ENCODE results near the gene NOVA2.

The NOVA2 gene

DNA sequence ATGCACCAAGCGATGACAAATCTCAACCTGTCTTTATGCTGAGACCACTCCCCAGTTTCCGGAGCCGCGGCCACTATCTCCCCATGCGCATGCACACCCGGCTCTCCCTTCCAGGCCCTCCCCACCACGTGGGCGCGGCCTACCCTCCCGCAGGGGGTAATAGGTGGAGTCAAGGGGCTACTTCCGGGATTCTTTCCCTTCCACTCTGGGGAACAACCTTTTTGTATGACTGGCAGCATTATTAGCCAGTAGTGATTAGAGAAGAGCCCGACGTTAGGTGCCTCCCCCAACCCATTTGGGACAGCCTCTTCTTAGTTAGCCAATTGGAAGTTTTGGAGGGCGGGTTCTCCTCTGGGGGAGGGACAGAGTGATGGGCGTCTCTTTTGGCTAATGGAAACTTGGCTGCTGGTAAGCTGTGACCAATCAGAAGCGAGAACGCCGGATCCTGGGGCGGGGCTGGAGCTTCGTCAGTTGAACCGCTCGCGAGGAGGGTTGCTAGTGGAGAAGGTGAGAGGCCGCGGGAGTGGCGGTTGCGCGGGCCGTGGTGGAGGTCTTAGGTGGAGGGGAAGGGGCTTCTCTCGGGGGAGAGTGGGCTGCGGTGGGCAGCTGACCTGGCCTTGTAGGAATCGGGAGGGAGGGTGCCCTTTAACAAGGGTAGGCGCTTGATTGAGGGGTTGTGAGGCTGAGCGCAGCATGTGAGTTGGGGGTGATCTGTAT lies 21.5 kb upstream of the NOVA2 start, which contains the start of gene CCDC61:
TSS of gene CCDC61 (plus strand) at position 470 of the 717 bp plus-strand sequence. CDS start 7,552 bp downstream, outside the sequence.
- peaks cover 6% of the 10 kb centered on the region for H3K4me1 ChIP-seq (ENCODE audit: control insufficient read depth, insufficient read depth, low read length)
- peaks cover 5% of the 10 kb centered on the region for H3K36me3 ChIP-seq (ENCODE audit: control insufficient read depth, insufficient read depth, low read length)
- peaks cover under 1% of the 10 kb centered on the region for H3K27me3 ChIP-seq (ENCODE audit: control insufficient read depth, insufficient read depth, low read length)
- peak within 1 kb of the TSS; percentile 62 for H3K27ac ChIP-seq (ENCODE audit: low read depth, low read length)
- peak within 1 kb of the TSS; percentile 29 for H3K9ac ChIP-seq (ENCODE audit: low read length)
- H3K4me3 ChIP-seq (ENCODE audit: low read length) = peak within 1 kb of the TSS; percentile 88

DNA sequence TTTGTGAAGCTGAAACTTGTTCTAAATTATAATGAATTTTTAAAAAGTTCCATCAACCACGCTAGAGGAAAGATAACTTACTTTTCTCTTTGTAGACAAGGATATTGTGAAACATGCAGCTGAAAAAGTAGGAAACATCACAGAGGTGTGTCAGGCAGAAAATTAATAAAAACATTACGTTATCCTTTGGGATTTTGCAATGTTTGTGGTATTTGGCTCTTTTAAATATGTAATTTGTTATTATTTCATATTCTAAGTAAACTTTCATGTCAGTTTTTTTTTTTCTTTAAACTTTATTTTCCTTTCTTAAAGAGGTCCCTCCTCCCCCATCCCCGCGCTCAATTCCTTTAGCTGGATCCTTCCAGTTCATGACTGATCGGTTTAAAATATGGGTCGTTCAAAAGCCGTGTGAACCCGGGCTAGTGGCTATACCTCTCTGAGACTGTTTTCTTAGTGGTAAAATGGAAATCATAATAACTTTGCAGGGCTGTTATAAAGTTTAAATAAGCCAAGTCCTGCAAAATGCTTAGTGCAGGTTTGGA lies 20.9 kb upstream of the NOVA2 start:
- Histone ChIP-seq H3K27me3 (ENCODE audit: control insufficient read depth, insufficient read depth, low read length) (no peaks in the 10 kb centered on the region), H3K4me3 (ENCODE audit: low read length) (peak overlapping the region; percentile 74), H3K27ac (ENCODE audit: low read depth, low read length) (no peak overlapping the region), H3K9ac (ENCODE audit: low read length) (no peak overlapping the region), H3K4me1 (ENCODE audit: control insufficient read depth, insufficient read depth, low read length) (peaks cover 6% of the 10 kb centered on the region), H3K36me3 (ENCODE audit: control insufficient read depth, insufficient read depth, low read length) (peaks cover 5% of the 10 kb centered on the region)

DNA sequence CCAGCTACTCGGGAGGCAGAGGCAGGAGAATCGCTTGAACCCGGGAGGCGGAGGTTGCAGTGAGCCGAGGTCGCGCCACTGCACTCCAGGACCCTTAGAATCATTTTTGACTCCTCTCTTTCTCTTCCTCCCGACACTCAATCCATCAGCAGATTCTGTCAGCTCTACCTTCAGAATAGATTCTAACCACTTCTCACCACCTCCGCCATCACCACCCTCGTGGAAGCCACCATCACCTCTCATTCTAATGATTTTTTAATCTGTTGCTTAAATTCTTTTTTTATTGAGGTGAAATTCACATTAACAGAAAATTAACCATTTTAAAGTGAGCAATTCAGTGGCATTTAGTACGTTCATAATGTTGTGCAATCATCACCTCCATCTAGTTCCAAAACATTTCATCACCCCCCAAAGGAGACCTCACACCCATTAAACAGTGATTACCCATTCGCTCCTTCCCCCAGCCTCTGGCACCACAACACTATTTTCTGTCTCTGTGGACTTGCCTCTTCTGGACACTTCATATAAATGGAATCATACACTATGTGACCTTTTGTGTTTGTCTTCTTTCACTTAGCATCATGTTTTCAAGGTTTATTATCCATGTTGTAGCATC lies 16.6 kb upstream of the NOVA2 start:
- no peak overlapping the region for H3K27ac ChIP-seq (ENCODE audit: low read depth, low read length)
- no peak overlapping the region for H3K4me3 ChIP-seq (ENCODE audit: low read length)
- no peaks in the 10 kb centered on the region for H3K27me3 ChIP-seq (ENCODE audit: control insufficient read depth, insufficient read depth, low read length)
- H3K36me3 ChIP-seq (ENCODE audit: control insufficient read depth, insufficient read depth, low read length) = no peaks in the 10 kb centered on the region
- no peaks in the 10 kb centered on the region for H3K4me1 ChIP-seq (ENCODE audit: control insufficient read depth, insufficient read depth, low read length)
- no peak overlapping the region for H3K9ac ChIP-seq (ENCODE audit: low read length)

DNA sequence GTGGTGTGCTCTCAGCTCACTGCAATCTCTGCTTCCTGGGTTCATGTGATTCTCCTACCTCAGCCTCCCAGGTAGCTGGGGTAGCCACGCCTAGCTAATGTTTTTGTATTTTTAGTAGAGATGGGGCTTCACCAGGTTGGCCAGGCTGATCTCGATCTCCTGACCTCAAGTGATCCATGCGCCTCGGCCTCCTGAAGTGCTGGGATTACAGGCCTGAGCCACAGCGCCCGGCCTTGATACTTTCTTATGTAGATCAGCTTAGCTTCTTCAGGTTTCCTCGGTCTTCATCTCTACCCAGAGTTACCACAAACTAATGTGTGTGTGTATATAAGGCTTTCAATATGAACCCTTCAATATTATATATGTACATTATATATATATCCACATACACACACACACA lies 11.7 kb upstream of the NOVA2 start:
- no peak overlapping the region for H3K27ac ChIP-seq (ENCODE audit: low read depth, low read length)
- no peaks in the 10 kb centered on the region for H3K27me3 ChIP-seq (ENCODE audit: control insufficient read depth, insufficient read depth, low read length)
- no peak overlapping the region for H3K9ac ChIP-seq (ENCODE audit: low read length)
- H3K36me3 ChIP-seq (ENCODE audit: control insufficient read depth, insufficient read depth, low read length) = no peaks in the 10 kb centered on the region
- no peak overlapping the region for H3K4me3 ChIP-seq (ENCODE audit: low read length)
- H3K4me1 ChIP-seq (ENCODE audit: control insufficient read depth, insufficient read depth, low read length) = no peaks in the 10 kb centered on the region

DNA sequence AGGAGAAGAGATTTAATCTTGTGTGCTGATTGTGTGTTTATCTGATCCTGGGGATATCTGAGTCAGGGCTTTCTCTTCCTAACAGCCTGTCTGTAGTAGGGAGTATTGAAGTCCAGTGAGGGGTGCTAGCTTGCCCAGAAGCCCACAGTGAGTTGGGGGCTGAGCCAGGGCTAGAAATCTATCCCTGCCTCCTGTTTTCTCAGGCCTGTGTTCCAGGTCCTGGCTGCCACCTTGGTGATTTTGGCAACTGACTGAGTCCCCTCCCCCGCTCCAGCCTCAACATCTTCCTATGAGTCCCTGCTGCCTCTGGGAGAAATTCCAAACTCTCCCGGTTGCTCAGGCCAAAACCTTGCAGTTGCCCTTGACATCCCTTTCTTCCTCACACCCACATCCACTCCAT lies 7.7 kb upstream of the NOVA2 start:
- Histone ChIP-seq H3K9ac (ENCODE audit: low read length) (no peak overlapping the region), H3K27ac (ENCODE audit: low read depth, low read length) (no peak overlapping the region), H3K36me3 (ENCODE audit: control insufficient read depth, insufficient read depth, low read length) (no peaks in the 10 kb centered on the region), H3K27me3 (ENCODE audit: control insufficient read depth, insufficient read depth, low read length) (peaks cover 3% of the 10 kb centered on the region), H3K4me3 (ENCODE audit: low read length) (no peak overlapping the region), H3K4me1 (ENCODE audit: control insufficient read depth, insufficient read depth, low read length) (no peaks in the 10 kb centered on the region)

DNA sequence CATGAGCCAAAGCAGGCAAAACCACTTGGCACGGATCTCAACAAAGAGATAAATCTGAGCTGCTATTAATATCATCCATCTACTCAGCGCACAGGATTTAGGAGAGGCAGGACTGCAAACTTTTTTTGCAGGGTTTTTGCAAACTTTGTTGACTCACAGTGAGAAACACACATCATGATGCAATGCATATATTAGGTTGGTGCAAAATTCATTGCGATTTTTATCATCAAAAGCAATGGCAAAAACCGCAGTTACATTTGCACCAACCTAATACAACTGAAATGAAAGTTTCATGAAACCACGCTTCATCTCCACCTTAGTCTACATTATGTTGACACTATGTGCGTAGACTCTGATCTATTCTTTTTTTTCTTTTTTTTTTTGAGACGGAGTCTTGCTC lies 4.5 kb upstream of the NOVA2 start:
- H3K27me3 ChIP-seq (ENCODE audit: control insufficient read depth, insufficient read depth, low read length) = peaks cover 23% of the 10 kb centered on the region

DNA sequence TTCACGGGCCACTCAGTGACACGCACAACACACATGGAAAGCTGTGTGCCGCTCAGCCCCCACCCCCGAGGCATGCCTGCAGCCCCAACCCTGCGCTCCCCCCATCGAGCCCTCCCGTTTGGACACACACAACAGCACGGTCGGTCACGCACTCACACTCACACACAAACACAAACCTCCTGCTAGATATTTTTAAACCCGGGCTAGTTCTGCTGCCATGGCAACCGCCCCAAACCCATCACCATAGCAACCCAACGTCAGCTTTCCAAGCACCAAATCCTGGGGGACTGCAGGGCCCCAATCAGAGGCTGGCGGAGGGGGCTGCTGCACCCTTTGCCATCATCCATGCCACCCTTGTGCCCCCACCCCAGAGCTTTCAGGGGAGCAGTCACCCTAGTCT lies 2.5 kb upstream of the NOVA2 start:
- Histone ChIP-seq H3K4me1 (ENCODE audit: control insufficient read depth, insufficient read depth, low read length) (no peaks in the 10 kb centered on the region), H3K9ac (ENCODE audit: low read length) (no peak overlapping the region), H3K36me3 (ENCODE audit: control insufficient read depth, insufficient read depth, low read length) (no peaks in the 10 kb centered on the region), H3K27ac (ENCODE audit: low read depth, low read length) (no peak overlapping the region), H3K4me3 (ENCODE audit: low read length) (no peak overlapping the region), H3K27me3 (ENCODE audit: control insufficient read depth, insufficient read depth, low read length) (peaks cover 39% of the 10 kb centered on the region)

More for the DNA sequence above, 4.5 kb upstream of the NOVA2 start:
- no peaks in the 10 kb centered on the region for H3K4me1 ChIP-seq (ENCODE audit: control insufficient read depth, insufficient read depth, low read length)
- no peak overlapping the region for H3K9ac ChIP-seq (ENCODE audit: low read length)
- no peak overlapping the region for H3K4me3 ChIP-seq (ENCODE audit: low read length)
- H3K27ac ChIP-seq (ENCODE audit: low read depth, low read length) = no peak overlapping the region
- no peaks in the 10 kb centered on the region for H3K36me3 ChIP-seq (ENCODE audit: control insufficient read depth, insufficient read depth, low read length)

DNA sequence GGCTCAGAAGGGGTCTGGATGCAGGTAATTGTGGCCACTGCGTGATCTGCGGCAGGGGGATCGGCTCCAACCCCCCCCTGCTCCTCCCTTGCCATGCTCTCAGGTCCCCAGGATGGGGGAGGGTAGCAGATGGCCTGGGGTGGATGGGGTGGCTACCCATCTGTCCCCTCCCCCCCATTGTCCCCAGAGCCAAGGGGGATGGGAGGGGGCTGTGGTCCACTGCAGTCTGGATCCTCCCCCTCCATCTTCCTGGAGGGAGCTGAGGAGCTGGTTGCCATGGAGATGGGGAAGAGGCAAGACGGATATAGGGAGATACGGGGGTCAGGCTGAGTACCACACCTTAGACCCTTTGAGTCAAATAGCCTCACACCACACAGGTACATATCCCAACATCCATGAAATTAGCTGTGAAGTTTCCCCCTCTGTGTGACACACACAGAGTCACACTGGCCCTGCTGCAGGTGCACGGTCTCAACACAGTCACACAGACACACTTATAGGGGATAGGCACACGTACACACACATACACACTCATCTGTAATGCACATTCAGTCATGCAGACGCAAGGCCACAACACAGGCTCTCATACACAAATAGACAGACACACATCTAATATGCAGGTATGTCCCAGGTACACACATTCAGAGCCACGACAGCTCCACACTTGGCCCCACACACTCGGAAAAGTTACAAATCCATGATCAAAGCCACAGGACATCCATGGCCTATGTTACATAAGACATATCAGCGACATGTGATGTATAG lies 1.8 kb upstream of the NOVA2 start:
- Histone ChIP-seq H3K27ac (ENCODE audit: low read depth, low read length) (no peak overlapping the region), H3K36me3 (ENCODE audit: control insufficient read depth, insufficient read depth, low read length) (no peaks in the 10 kb centered on the region), H3K4me1 (ENCODE audit: control insufficient read depth, insufficient read depth, low read length) (no peaks in the 10 kb centered on the region), H3K27me3 (ENCODE audit: control insufficient read depth, insufficient read depth, low read length) (peaks cover 40% of the 10 kb centered on the region), H3K4me3 (ENCODE audit: low read length) (no peak overlapping the region), H3K9ac (ENCODE audit: low read length) (no peak overlapping the region)

DNA sequence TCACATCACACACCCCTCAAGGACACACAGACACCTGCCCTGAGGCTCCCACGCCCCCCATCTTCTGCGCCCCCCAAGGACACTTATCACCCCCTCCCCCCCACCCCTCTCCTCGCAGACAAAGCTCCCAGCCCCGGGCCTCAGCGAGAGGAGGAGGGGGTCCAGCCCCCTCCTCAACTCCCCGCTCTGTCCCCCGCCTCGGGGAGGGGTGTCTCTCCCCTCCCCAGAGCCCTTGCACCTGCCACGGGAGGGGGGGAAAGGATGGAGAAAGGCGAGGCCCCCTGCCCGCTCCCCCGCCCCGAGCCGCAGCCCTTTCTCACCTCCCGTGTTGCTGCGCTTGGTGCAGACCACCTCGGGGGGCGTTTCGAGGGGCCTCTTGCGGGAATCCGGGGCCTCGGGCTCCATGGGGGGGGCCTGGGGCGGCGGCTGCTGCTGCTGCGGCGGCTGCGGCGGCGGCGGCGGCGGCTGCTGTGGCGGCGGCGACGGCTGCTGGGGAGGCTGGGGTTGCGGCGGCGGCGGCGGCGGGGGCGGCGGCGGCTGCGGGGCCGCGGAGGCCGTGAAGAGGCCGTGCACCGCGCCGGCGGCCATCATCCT lies 621 bp downstream of the NOVA2 start:
- Histone ChIP-seq H3K36me3 (ENCODE audit: control insufficient read depth, insufficient read depth, low read length) (no peaks in the 10 kb centered on the region), H3K9ac (ENCODE audit: low read length) (no peak overlapping the region), H3K4me1 (ENCODE audit: control insufficient read depth, insufficient read depth, low read length) (no peaks in the 10 kb centered on the region), H3K4me3 (ENCODE audit: low read length) (peak overlapping the region; percentile 27), H3K27ac (ENCODE audit: low read depth, low read length) (no peak overlapping the region), H3K27me3 (ENCODE audit: control insufficient read depth, insufficient read depth, low read length) (peaks cover 40% of the 10 kb centered on the region)

DNA sequence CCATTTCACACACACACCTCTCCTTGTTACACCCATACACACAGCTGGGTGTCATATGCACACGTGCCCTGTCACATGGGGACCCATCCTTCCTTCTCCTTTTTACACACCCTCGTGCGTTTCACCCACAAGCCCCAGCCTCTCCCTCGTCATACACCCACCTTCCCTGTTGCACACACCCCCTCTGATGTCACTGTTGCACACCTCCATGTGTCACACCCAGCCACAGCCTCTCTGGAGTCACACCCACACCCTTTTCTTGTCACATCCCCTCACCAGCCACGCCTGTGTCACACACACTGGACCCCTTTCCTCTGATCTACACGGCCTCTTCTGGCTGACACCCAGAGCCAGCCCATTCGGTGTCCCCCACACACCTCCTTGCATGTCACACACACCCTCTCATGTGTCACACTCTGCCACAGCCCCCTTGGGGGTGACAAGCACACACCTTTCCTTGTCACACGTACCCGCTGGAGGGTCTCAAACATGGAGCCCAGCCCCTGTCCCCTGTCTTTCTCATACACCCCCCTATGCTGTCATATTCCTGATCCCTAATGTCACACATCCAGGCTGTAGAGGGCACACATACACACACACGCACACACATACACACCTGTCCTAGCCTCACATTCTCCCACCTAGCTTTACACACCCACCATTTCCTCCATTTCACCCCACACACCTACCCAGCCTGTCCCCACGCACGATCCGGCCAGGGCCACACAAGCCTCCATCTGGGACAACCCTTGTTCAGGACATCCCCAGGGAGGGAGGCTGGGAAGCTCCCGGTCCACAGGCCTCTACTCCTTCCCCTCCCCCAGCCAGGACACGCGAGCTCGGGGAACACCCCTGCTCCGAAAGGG lies 1.4 kb downstream of the NOVA2 start:
- no peak overlapping the region for H3K27ac ChIP-seq (ENCODE audit: low read depth, low read length)
- no peaks in the 10 kb centered on the region for H3K36me3 ChIP-seq (ENCODE audit: control insufficient read depth, insufficient read depth, low read length)
- peaks cover 37% of the 10 kb centered on the region for H3K27me3 ChIP-seq (ENCODE audit: control insufficient read depth, insufficient read depth, low read length)
- H3K4me3 ChIP-seq (ENCODE audit: low read length) = peak overlapping the region; percentile 27
- H3K9ac ChIP-seq (ENCODE audit: low read length) = no peak overlapping the region
- no peaks in the 10 kb centered on the region for H3K4me1 ChIP-seq (ENCODE audit: control insufficient read depth, insufficient read depth, low read length)

DNA sequence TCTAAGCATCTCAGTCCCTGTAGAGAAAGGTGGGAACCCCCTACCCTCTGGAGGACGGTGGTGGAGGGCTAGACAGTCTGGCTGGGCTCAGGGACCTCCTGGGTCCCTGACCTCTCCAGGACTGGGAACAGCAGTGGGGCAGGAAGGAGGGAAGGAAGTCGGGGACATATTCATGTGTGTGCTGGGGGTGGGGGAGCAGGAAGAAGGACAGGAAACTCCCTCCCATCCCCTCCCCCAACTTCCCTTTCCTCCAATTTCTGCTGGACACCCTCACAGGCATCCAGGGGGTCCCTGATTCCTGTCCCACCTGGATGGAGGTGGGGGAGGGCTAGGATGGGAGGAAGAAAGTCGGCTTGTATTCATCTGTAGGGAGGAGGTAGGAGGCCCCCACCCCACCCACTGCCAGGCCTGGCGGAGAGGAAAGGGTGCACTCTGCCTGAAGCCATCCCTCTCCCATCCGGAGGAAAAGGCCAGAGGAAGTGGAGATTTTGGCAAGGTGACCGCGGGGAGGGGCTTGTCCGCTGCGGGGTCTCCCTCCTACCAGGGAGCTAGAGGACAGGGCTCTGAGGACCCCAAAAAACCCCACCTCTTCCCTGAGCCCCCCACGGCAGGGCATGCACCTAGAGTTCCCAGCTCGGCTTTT lies 2.3 kb downstream of the NOVA2 start:
- Histone ChIP-seq H3K36me3 (ENCODE audit: control insufficient read depth, insufficient read depth, low read length) (no peaks in the 10 kb centered on the region), H3K27ac (ENCODE audit: low read depth, low read length) (no peak overlapping the region), H3K4me3 (ENCODE audit: low read length) (no peak overlapping the region), H3K9ac (ENCODE audit: low read length) (no peak overlapping the region), H3K4me1 (ENCODE audit: control insufficient read depth, insufficient read depth, low read length) (no peaks in the 10 kb centered on the region), H3K27me3 (ENCODE audit: control insufficient read depth, insufficient read depth, low read length) (peaks cover 37% of the 10 kb centered on the region)
